ENCODE measurements around the gene ZNHIT1. TPM values are rescaled to one million over a fixed set of nuclear protein-coding genes. Genes with fewer than 3 reads are reported as not detected.

ZNHIT1 gene
- total RNA-seq, 2 donors from 2014 or later = 56.5 to 61.7 TPM

DNA sequence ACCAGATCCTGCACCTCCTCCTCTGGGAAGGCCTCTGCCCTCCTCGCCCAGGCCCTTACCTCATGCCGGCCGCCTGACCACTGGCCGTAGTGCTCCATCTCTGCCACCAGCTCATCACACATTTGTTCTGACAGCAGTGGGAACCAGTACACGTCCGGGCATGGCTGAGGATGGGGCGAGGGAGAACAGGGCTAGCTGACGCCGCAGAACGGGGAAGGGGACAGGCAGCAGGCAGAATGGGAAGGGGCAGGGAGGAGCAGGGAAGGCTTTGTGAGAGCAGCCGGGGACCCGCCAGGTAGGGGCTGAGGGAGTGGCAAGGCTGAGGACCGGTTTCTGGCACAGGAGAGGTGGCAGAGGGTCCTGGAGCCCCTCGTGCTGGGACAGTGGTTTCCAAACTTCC is 9.2 kb upstream of the ZNHIT1 start:
- H3K27ac Mint-ChIP-seq = no peak overlapping the region
- no peak overlapping the region for H3K9ac ChIP-seq (ENCODE audit: extremely low read depth, low read length, poor library complexity, severe bottlenecking)
- H3K36me3 ChIP-seq (ENCODE audit: control insufficient read depth, insufficient read depth, low read length) = peaks cover 3% of the 10 kb centered on the region
- no peak overlapping the region for H3K4me3 ChIP-seq (ENCODE audit: low read length)
- H3K4me3 Mint-ChIP-seq = no peak overlapping the region
- TF ChIP-seq, protein P1, sequence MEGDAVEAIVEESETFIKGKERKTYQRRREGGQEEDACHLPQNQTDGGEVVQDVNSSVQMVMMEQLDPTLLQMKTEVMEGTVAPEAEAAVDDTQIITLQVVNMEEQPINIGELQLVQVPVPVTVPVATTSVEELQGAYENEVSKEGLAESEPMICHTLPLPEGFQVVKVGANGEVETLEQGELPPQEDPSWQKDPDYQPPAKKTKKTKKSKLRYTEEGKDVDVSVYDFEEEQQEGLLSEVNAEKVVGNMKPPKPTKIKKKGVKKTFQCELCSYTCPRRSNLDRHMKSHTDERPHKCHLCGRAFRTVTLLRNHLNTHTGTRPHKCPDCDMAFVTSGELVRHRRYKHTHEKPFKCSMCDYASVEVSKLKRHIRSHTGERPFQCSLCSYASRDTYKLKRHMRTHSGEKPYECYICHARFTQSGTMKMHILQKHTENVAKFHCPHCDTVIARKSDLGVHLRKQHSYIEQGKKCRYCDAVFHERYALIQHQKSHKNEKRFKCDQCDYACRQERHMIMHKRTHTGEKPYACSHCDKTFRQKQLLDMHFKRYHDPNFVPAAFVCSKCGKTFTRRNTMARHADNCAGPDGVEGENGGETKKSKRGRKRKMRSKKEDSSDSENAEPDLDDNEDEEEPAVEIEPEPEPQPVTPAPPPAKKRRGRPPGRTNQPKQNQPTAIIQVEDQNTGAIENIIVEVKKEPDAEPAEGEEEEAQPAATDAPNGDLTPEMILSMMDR (conservative IDR thresholded peaks at IDR 0.05) = no peak
- H3K27ac ChIP-seq (ENCODE audit: low read depth, low read length) = no peak overlapping the region
- H3K27me3 Mint-ChIP-seq (ENCODE audit: insufficient read depth) = peaks cover 3% of the 10 kb centered on the region
- no peaks in the 10 kb centered on the region for H3K9me3 ChIP-seq (ENCODE audit: control insufficient read depth, low read length)
- no peaks in the 10 kb centered on the region for H3K9me3 Mint-ChIP-seq
- 92 to 96% methylated on average over 10 to 14 of the region's 14 CpGs for WGBS, 2 experiments (ENCODE audit: insufficient coverage in 1 of 2, insufficient read length in 1 of 2)
- no peaks in the 10 kb centered on the region for H3K4me1 ChIP-seq (ENCODE audit: control insufficient read depth, insufficient read depth, low read length)
- H3K36me3 Mint-ChIP-seq (ENCODE audit: low read depth) = peaks cover 20% of the 10 kb centered on the region
- H3K4me1 Mint-ChIP-seq = no peaks in the 10 kb centered on the region
- no peak for DNase-seq
- H3K27me3 ChIP-seq (ENCODE audit: control insufficient read depth, insufficient read depth, low read length, poor library complexity, severe bottlenecking) = no peaks in the 10 kb centered on the region

DNA sequence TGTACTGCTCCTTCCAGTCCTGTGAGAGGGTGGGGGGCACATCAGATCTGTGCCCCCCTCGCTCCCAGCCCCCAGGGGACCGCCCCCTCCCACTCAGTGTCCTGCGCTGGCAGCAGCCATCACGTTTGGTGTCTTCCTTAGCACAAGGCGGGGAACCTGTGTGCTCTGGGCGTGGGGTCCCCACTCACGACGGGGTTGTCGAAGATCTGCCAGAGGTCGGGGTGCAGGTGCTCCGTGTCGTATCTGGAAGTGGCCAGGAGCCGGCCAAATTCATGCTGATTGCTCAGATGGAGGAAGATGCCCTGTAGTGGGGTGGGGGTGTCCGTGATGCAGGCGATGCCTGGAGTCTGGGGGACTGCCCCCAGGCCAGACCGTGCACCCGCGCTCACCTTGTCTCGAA is 7.8 kb upstream of the ZNHIT1 start:
- Mint-ChIP-seq H3K4me3 (no peak overlapping the region), H3K27ac (no peak overlapping the region), H3K4me1 (no peaks in the 10 kb centered on the region), H3K27me3 (ENCODE audit: insufficient read depth) (no peaks in the 10 kb centered on the region), H3K36me3 (ENCODE audit: low read depth) (peaks cover 31% of the 10 kb centered on the region), H3K9me3 (no peaks in the 10 kb centered on the region)
- Histone ChIP-seq H3K36me3 (ENCODE audit: control insufficient read depth, insufficient read depth, low read length) (peaks cover 9% of the 10 kb centered on the region), H3K27ac (ENCODE audit: low read depth, low read length) (no peak overlapping the region), H3K9ac (ENCODE audit: extremely low read depth, low read length, poor library complexity, severe bottlenecking) (no peak overlapping the region), H3K4me3 (ENCODE audit: low read length) (no peak overlapping the region), H3K27me3 (ENCODE audit: control insufficient read depth, insufficient read depth, low read length, poor library complexity, severe bottlenecking) (no peaks in the 10 kb centered on the region), H3K9me3 (ENCODE audit: control insufficient read depth, low read length) (no peaks in the 10 kb centered on the region), H3K4me1 (ENCODE audit: control insufficient read depth, insufficient read depth, low read length) (no peaks in the 10 kb centered on the region)
- WGBS, 2 experiments (ENCODE audit: insufficient coverage in 1 of 2, insufficient read length in 1 of 2) = 96 to 99% methylated on average over 13 to 19 of the region's 19 CpGs
- no peak for DNase-seq
- TF ChIP-seq, protein P1 (conservative IDR thresholded peaks at IDR 0.05) = no peak

DNA sequence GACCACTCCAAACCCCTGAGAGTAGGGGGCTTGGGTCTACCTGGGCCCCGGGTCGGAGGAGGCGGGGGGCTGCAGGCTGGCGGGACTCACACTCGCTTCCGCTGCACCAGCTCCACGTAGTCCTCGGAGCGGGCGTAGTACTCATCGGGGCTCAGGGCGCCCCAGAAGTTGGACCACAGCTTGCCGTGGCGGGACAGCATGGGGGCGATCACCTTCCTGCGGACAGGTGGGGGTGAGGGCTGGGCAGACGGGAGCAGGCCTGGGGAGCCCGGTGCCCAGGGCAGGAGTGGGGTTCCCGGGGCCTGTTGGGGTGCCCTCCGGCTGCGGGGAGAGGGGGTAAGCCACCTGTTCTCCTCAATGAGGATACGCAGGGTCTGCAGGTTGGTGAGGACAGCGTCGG is 6.5 kb upstream of the ZNHIT1 start:
- peaks cover 4% of the 10 kb centered on the region for H3K4me1 Mint-ChIP-seq
- Histone ChIP-seq H3K9ac (ENCODE audit: extremely low read depth, low read length, poor library complexity, severe bottlenecking) (no peak overlapping the region), H3K36me3 (ENCODE audit: control insufficient read depth, insufficient read depth, low read length) (peaks cover 10% of the 10 kb centered on the region), H3K27me3 (ENCODE audit: control insufficient read depth, insufficient read depth, low read length, poor library complexity, severe bottlenecking) (no peaks in the 10 kb centered on the region), H3K4me3 (ENCODE audit: low read length) (no peak overlapping the region), H3K4me1 (ENCODE audit: control insufficient read depth, insufficient read depth, low read length) (no peaks in the 10 kb centered on the region), H3K27ac (ENCODE audit: low read depth, low read length) (no peak overlapping the region), H3K9me3 (ENCODE audit: control insufficient read depth, low read length) (no peaks in the 10 kb centered on the region)
- H3K27ac Mint-ChIP-seq = no peak overlapping the region
- peaks cover 29% of the 10 kb centered on the region for H3K36me3 Mint-ChIP-seq (ENCODE audit: low read depth)
- no peaks in the 10 kb centered on the region for H3K27me3 Mint-ChIP-seq (ENCODE audit: insufficient read depth)
- 95 to 96% methylated on average over 8 to 24 of the region's 24 CpGs for WGBS, 2 experiments (ENCODE audit: insufficient coverage in 1 of 2, insufficient read length in 1 of 2)
- no peaks in the 10 kb centered on the region for H3K9me3 Mint-ChIP-seq
- H3K4me3 Mint-ChIP-seq = no peak overlapping the region
- no peak for DNase-seq
- TF ChIP-seq, protein P1 (conservative IDR thresholded peaks at IDR 0.05) = no peak

Data from endodermal cell (in vitro differentiated cells).